ENCODE measurements around the gene TMEM8B. TPM values are rescaled to one million over a fixed set of nuclear protein-coding genes. Genes with fewer than 3 reads are reported as not detected.

TMEM8B gene
- total RNA-seq, 3 donors from 2014 or later, result 12.4 to 22.8 (median 18.9) TPM

- ATAC-seq (no peak), DNase-seq (no peak)
- no peak for TF ChIP-seq CTCF (IDR thresholded peaks at IDR 0.05)
- no peaks in the 10 kb centered on the region for H3K4me1 ChIP-seq (ENCODE audit: low read depth)
- intact Hi-C loops (cut with DNase I, micrococcal nuclease), result no loop called here
- H3K4me3 ChIP-seq, result no peak overlapping the region
- H3K9me3 ChIP-seq, result no peaks in the 10 kb centered on the region
- H3K36me3 ChIP-seq (ENCODE audit: low read depth), result no peaks in the 10 kb centered on the region
Measured at GRCh38 chr9:35820076-35820475, 9.0 kb upstream of the TMEM8B start.

GRCh38 chr9:35822926-35823325, 6.1 kb upstream of the TMEM8B start:
- ATAC-seq (no peak), DNase-seq (no peak)
- intact Hi-C loops (cut with DNase I, micrococcal nuclease), result no loop called here
- TF ChIP-seq CTCF (IDR thresholded peaks at IDR 0.05), result no peak
- H3K9me3 ChIP-seq, result no peaks in the 10 kb centered on the region
- H3K4me1 ChIP-seq (ENCODE audit: low read depth), result no peaks in the 10 kb centered on the region
- no peak overlapping the region for H3K4me3 ChIP-seq
- no peaks in the 10 kb centered on the region for H3K36me3 ChIP-seq (ENCODE audit: low read depth)

- peak; percentile 58 for TF ChIP-seq CTCF (IDR thresholded peaks at IDR 0.05)
- peak in 1 of 3 donors; percentile 66 for DNase-seq
- Histone ChIP-seq H3K9me3 (no peaks in the 10 kb centered on the region), H3K36me3 (ENCODE audit: low read depth) (no peaks in the 10 kb centered on the region), H3K4me1 (ENCODE audit: low read depth) (peaks cover 12% of the 10 kb centered on the region), H3K4me3 (no peak overlapping the region)
- peak; percentile 54 for ATAC-seq
- intact Hi-C loops (cut with DNase I, micrococcal nuclease), result loop anchor here in 1 of 2 donors (5.0 kb wide), 1 partner anchor 56 kb away; no protein-coding TSS in a partner anchor
Measured at GRCh38 chr9:35826071-35826701, 2.8 kb upstream of the TMEM8B start.

- ATAC-seq (no peak), DNase-seq (no peak)
- TF ChIP-seq CTCF (IDR thresholded peaks at IDR 0.05), result no peak
- Histone ChIP-seq H3K36me3 (ENCODE audit: low read depth) (no peaks in the 10 kb centered on the region), H3K9me3 (no peaks in the 10 kb centered on the region), H3K4me3 (no peak overlapping the region), H3K4me1 (ENCODE audit: low read depth) (peaks cover 12% of the 10 kb centered on the region)
- intact Hi-C loops (cut with DNase I, micrococcal nuclease), result loop anchor here in 1 of 2 donors (5.0 kb wide), 1 partner anchor 55 kb away; no protein-coding TSS in a partner anchor
Measured at GRCh38 chr9:35827486-35827885, 1.5 kb upstream of the TMEM8B start.

DNA sequence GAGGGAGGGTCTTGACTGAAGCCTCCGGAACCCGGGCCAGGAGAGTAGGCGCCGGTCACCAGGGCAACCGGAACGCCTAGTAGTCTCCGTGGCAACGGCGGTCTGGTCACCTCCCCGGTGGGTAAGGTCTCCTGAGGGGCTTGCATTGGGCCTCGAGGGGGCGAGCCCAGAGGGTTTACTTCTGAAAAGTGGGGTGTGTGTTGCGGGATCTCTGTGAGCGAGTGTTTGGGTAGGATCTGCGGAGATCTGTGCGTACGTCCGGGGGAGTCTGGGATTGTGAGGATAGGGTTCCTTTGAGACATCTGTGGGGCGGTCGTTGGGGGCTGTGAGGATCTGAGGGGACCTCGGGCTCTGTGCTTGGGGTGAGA, 328 bp upstream of the TMEM8B start, which contains the start of gene FAM221B:
TSS of gene FAM221B (minus strand) at position 17 of the 368 bp plus-strand sequence. CDS start 2,571 bp downstream, outside the sequence.
- peak in 2 of 3 donors; percentile 72 to 78 for DNase-seq
- peaks cover 21% of the 10 kb centered on the region for H3K4me1 ChIP-seq (ENCODE audit: low read depth)
- H3K36me3 ChIP-seq (ENCODE audit: low read depth), result no peaks in the 10 kb centered on the region
- TF ChIP-seq CTCF (IDR thresholded peaks at IDR 0.05), result no peak
- H3K9me3 ChIP-seq, result no peaks in the 10 kb centered on the region
- peak within 1 kb of the TSS; percentile 56 for H3K4me3 ChIP-seq
- peak; percentile 2 for ATAC-seq
- intact Hi-C loops (cut with DNase I, micrococcal nuclease), result loop anchor here in 1 of 2 donors (5.0 kb wide), 1 partner anchor 54 kb away; no protein-coding TSS in a partner anchor

Data from mucosa of descending colon (tissue), 3 donors.